ENCODE results near the gene ELP2. TPM values are rescaled to one million over a fixed set of nuclear protein-coding genes. Genes with fewer than 3 reads are reported as not detected.

The ELP2 gene
- total and polyA plus RNA-seq, 2 of the 8 experiments (the other 6 are each of a cell fraction or from before 2014, with no cell fraction given): 55.8 to 165 TPM

- TF ChIP-seq CHD7 (IDR thresholded peaks at IDR 0.05; ENCODE audit: insufficient replicate concordance, low read length) (no peak), CHD1 (IDR thresholded peaks at IDR 0.05; ENCODE audit: low read depth, low read length) (no peak), CHD2 (IDR thresholded peaks at IDR 0.05; ENCODE audit: low read length) (no peak), RNF2 (IDR thresholded peaks at IDR 0.05; ENCODE audit: borderline replicate concordance, low read depth, low read length, missing control alignments, poor library complexity, severe bottlenecking) (no peak), YY1 (IDR thresholded peaks at IDR 0.05; ENCODE audit: low read depth, low read length) (no peak), HDAC2 (IDR thresholded peaks at IDR 0.05; ENCODE audit: borderline replicate concordance in 1 of 2, low read depth in 2 of 2, low read length in 2 of 2) (no peak), POLR2A (IDR thresholded peaks at IDR 0.05; ENCODE audit: control extremely low read depth in 1 of 2, low read depth in 2 of 2, low read length in 2 of 2) (no peak), SIRT6 (IDR thresholded peaks at IDR 0.05; ENCODE audit: low read length) (no peak), KDM4A (IDR thresholded peaks at IDR 0.05; ENCODE audit: low read depth, low read length, severe bottlenecking) (no peak)
Measured at GRCh38 chr18:36155851-36156757, 26.4 kb downstream of the ELP2 start (continued).
